ENCODE data around the gene GADD45G. TPM values are rescaled to one million over a fixed set of nuclear protein-coding genes. Genes with fewer than 3 reads are reported as not detected.

GADD45G gene
- total and polyA plus RNA-seq, 2 experiments from 2014 or later, result 12.7 to 24.1 TPM

DNA sequence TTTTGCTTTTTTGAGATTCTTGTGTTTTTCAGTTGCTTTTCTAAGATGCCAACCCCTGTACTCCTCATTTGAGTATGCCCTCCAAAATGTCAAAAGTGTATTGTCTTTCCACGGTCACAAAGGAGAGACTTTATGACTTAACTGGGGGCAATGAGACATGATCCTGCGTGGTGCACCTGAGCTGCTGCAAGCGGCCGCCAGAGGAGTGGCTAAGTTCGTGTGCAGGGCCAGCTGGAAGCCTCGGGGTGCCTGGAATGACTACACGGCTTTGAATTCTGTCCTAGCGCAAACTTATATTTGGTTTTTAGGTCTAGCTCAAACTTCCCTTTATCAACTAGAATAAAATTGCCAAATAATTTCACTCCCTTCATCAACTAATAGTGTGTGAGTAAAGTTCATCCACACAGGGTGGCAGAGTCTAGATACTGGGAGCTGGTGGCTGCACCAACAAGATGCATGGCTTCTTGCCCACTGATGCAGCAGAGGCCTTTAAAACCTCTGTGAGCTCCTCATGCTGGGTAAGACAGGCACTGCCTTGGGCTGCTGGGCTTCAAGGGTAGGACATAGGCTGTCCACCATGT lies 4.7 kb downstream of the GADD45G start:
- peaks cover 27% of the 10 kb centered on the region for H3K4me1 Mint-ChIP-seq
- Histone ChIP-seq H4K20me1 (replicated peaks; ENCODE audit: insufficient read depth) (0 out of 2 replicates have a peak, but pooled peaks cover 5% of the 10 kb centered on the region), H3K4me1 (ENCODE audit: insufficient read depth) (peaks cover 9% of the 10 kb centered on the region), H2AFZ (no peak overlapping the region), H3F3A (replicated peaks; ENCODE audit: low read depth) (no peaks in the 10 kb centered on the region; the same call in 1 of the 2 replicates), H3K27me3 (ENCODE audit: insufficient read depth) (peaks cover 22% of the 10 kb centered on the region), H3K4me2 (no peak overlapping the region), H3K27ac (ENCODE audit: low read depth) (no peak overlapping the region), H3K36me3 (ENCODE audit: insufficient read depth) (peaks cover 5% of the 10 kb centered on the region; the same call in 1 of the 2 replicates), H3K9me2 (ENCODE audit: insufficient read depth) (no peaks in the 10 kb centered on the region), H3K79me2 (replicated peaks; ENCODE audit: insufficient read depth) (peaks cover 12% of the 10 kb centered on the region), H3K4me3 (no peak overlapping the region)
- H3K36me3 Mint-ChIP-seq (ENCODE audit: low read depth), result peaks cover 19% of the 10 kb centered on the region
- peaks cover 28% of the 10 kb centered on the region for H3K27me3 Mint-ChIP-seq (ENCODE audit: insufficient read depth, low read depth, poor library complexity)
- no peak overlapping the region for H3K4me3 Mint-ChIP-seq
- H3K27ac Mint-ChIP-seq, result no peak overlapping the region
- TF ChIP-seq, protein P1, sequence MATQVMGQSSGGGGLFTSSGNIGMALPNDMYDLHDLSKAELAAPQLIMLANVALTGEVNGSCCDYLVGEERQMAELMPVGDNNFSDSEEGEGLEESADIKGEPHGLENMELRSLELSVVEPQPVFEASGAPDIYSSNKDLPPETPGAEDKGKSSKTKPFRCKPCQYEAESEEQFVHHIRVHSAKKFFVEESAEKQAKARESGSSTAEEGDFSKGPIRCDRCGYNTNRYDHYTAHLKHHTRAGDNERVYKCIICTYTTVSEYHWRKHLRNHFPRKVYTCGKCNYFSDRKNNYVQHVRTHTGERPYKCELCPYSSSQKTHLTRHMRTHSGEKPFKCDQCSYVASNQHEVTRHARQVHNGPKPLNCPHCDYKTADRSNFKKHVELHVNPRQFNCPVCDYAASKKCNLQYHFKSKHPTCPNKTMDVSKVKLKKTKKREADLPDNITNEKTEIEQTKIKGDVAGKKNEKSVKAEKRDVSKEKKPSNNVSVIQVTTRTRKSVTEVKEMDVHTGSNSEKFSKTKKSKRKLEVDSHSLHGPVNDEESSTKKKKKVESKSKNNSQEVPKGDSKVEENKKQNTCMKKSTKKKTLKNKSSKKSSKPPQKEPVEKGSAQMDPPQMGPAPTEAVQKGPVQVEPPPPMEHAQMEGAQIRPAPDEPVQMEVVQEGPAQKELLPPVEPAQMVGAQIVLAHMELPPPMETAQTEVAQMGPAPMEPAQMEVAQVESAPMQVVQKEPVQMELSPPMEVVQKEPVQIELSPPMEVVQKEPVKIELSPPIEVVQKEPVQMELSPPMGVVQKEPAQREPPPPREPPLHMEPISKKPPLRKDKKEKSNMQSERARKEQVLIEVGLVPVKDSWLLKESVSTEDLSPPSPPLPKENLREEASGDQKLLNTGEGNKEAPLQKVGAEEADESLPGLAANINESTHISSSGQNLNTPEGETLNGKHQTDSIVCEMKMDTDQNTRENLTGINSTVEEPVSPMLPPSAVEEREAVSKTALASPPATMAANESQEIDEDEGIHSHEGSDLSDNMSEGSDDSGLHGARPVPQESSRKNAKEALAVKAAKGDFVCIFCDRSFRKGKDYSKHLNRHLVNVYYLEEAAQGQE (IDR thresholded peaks at IDR 0.05; ENCODE audit: unreplicated experiment), result no peak
- TF ChIP-seq STAT1 (IDR thresholded peaks at IDR 0.05; ENCODE audit: unreplicated experiment) (no peak), CREB1 (CRISPR knock-in tag; IDR thresholded peaks at IDR 0.05; ENCODE audit: low read depth) (no peak), ZNF114 (CRISPR knock-in tag; IDR thresholded peaks at IDR 0.05) (no peak), JUNB (IDR thresholded peaks at IDR 0.05; ENCODE audit: unreplicated experiment) (no peak), EZH2 (IDR thresholded peaks at IDR 0.05; ENCODE audit: low read depth, unreplicated experiment) (no peak), POLR2AphosphoS5 (IDR thresholded peaks at IDR 0.05; ENCODE audit: low read depth) (no peak)
- TF ChIP-seq, protein P2, sequence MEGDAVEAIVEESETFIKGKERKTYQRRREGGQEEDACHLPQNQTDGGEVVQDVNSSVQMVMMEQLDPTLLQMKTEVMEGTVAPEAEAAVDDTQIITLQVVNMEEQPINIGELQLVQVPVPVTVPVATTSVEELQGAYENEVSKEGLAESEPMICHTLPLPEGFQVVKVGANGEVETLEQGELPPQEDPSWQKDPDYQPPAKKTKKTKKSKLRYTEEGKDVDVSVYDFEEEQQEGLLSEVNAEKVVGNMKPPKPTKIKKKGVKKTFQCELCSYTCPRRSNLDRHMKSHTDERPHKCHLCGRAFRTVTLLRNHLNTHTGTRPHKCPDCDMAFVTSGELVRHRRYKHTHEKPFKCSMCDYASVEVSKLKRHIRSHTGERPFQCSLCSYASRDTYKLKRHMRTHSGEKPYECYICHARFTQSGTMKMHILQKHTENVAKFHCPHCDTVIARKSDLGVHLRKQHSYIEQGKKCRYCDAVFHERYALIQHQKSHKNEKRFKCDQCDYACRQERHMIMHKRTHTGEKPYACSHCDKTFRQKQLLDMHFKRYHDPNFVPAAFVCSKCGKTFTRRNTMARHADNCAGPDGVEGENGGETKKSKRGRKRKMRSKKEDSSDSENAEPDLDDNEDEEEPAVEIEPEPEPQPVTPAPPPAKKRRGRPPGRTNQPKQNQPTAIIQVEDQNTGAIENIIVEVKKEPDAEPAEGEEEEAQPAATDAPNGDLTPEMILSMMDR (conservative IDR thresholded peaks at IDR 0.05; ENCODE audit: low read depth in 2 of 2), result no peak
- TF ChIP-seq, protein P3, sequence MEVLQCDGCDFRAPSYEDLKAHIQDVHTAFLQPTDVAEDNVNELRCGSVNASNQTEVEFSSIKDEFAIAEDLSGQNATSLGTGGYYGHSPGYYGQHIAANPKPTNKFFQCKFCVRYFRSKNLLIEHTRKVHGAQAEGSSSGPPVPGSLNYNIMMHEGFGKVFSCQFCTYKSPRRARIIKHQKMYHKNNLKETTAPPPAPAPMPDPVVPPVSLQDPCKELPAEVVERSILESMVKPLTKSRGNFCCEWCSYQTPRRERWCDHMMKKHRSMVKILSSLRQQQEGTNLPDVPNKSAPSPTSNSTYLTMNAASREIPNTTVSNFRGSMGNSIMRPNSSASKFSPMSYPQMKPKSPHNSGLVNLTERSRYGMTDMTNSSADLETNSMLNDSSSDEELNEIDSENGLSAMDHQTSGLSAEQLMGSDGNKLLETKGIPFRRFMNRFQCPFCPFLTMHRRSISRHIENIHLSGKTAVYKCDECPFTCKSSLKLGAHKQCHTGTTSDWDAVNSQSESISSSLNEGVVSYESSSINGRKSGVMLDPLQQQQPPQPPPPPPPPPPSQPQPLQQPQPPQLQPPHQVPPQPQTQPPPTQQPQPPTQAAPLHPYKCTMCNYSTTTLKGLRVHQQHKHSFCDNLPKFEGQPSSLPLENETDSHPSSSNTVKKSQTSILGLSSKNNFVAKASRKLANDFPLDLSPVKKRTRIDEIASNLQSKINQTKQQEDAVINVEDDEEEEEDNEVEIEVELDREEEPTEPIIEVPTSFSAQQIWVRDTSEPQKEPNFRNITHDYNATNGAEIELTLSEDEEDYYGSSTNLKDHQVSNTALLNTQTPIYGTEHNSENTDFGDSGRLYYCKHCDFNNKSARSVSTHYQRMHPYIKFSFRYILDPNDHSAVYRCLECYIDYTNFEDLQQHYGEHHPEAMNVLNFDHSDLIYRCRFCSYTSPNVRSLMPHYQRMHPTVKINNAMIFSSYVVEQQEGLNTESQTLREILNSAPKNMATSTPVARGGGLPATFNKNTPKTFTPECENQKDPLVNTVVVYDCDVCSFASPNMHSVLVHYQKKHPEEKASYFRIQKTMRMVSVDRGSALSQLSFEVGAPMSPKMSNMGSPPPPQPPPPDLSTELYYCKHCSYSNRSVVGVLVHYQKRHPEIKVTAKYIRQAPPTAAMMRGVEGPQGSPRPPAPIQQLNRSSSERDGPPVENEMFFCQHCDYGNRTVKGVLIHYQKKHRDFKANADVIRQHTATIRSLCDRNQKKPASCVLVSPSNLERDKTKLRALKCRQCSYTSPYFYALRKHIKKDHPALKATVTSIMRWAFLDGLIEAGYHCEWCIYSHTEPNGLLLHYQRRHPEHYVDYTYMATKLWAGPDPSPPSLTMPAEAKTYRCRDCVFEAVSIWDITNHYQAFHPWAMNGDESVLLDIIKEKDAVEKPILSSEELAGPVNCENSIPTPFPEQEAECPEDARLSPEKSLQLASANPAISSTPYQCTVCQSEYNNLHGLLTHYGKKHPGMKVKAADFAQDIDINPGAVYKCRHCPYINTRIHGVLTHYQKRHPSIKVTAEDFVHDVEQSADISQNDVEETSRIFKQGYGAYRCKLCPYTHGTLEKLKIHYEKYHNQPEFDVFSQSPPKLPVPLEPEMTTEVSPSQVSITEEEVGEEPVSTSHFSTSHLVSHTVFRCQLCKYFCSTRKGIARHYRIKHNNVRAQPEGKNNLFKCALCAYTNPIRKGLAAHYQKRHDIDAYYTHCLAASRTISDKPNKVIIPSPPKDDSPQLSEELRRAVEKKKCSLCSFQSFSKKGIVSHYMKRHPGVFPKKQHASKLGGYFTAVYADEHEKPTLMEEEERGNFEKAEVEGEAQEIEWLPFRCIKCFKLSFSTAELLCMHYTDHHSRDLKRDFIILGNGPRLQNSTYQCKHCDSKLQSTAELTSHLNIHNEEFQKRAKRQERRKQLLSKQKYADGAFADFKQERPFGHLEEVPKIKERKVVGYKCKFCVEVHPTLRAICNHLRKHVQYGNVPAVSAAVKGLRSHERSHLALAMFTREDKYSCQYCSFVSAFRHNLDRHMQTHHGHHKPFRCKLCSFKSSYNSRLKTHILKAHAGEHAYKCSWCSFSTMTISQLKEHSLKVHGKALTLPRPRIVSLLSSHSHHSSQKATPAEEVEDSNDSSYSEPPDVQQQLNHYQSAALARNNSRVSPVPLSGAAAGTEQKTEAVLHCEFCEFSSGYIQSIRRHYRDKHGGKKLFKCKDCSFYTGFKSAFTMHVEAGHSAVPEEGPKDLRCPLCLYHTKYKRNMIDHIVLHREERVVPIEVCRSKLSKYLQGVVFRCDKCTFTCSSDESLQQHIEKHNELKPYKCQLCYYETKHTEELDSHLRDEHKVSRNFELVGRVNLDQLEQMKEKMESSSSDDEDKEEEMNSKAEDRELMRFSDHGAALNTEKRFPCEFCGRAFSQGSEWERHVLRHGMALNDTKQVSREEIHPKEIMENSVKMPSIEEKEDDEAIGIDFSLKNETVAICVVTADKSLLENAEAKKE (CRISPR knock-in tag; IDR thresholded peaks at IDR 0.05), result no peak
- no peak for DNase-seq (ENCODE audit: low spot score)
- no peak for ATAC-seq
- H3K9me3 Mint-ChIP-seq, result peaks cover 12% of the 10 kb centered on the region
